HEK293 (cell line): ENCODE data around the gene GRAMD1B.
A peak's percentile ranks its signal among the peaks of the same experiment; 100 is the strongest.

Experiments used
- CTCF ChIA-PET: fragments of 350-600 bp; formaldehyde crosslinking; extraction: SDS; loops from one replicate; lab custom pipeline; 2021; ENCODE audit warnings: antibody characterized with exemption; lab: Yijun Ruan, JAX
- POLR2A ChIA-PET: fragments of 300-600 bp; formaldehyde crosslinking; extraction: SDS; loops from one replicate; lab custom pipeline; 2020; ENCODE audit warnings: antibody characterized with exemption, inconsistent platforms; lab: Yijun Ruan, JAX
- H3K27ac ChIP-seq: fragments of 200-500 bp; sonication (Bioruptor generic); 2 replicates; pipeline ENCODE4 v1.5.1; 2014; ENCODE audit warnings: low read depth, low read length, control low read depth, inconsistent platforms; ENCODE audit errors: extremely low read depth
- H3K36me3 ChIP-seq, 2 experiments: fragments of 200-500 bp in 1 of 2; sonication (Bioruptor generic) in 1 of 2; 1 replicate in 1 of 2; 2 replicates in 1 of 2; pipeline ENCODE4 v1.5.1; 2014 to 2017; ENCODE audit warnings: inconsistent platforms in 2 of 2, low read length in 2 of 2; ENCODE audit not compliant: control insufficient read depth in 2 of 2, insufficient read depth in 1 of 2
- H3K4me1 ChIP-seq: fragments of 200-500 bp; sonication (Bioruptor generic); 2 replicates; pipeline ENCODE4 v1.5.1; 2014; ENCODE audit warnings: mild to moderate bottlenecking, low read length, inconsistent platforms; ENCODE audit not compliant: control insufficient read depth, insufficient read depth
- H3K4me3 ChIP-seq: 2 replicates; pipeline ENCODE4 v1.5.1; 2011; ENCODE audit warnings: low read depth, mild to moderate bottlenecking, control low read depth, low read length, moderate library complexity
- H3K9me3 ChIP-seq: fragments of 200-500 bp; sonication (Bioruptor generic); 2 replicates; pipeline ENCODE4 v1.5.1; 2014; ENCODE audit warnings: low read depth, low read length, inconsistent platforms; ENCODE audit not compliant: control insufficient read depth, insufficient read depth
- CTCF ChIP-seq: fragments of 450-650 bp; formaldehyde crosslinking; IDR thresholded peaks from 2 replicates; pipeline ENCODE4 v1.5.1; 2016; ENCODE audit warnings: missing biosample characterization, missing genetic modification characterization
- INSM2 ChIP-seq: fragments of 450-650 bp; formaldehyde crosslinking; IDR thresholded peaks from 2 replicates; pipeline ENCODE4 v1.5.1; 2016; ENCODE audit warnings: missing biosample characterization, missing genetic modification characterization
- SETDB1 ChIP-seq: IDR thresholded peaks from one replicate; pipeline ENCODE4 v1.6.1; 2017; ENCODE audit warnings: mild to moderate bottlenecking, low read length, moderate library complexity, mixed read lengths; ENCODE audit not compliant: insufficient read length
- ZBTB11 ChIP-seq: fragments of 450-650 bp; formaldehyde crosslinking; conservative IDR thresholded peaks from 2 replicates; pipeline ENCODE4 v1.5.1; 2016; ENCODE audit warnings: low read depth, missing biosample characterization, missing genetic modification characterization
- ZBTB17 ChIP-seq: fragments of 450-650 bp; formaldehyde crosslinking; IDR thresholded peaks from 2 replicates; pipeline ENCODE4 v1.5.1; 2016; ENCODE audit warnings: missing biosample characterization, missing genetic modification characterization
- ZBTB20 ChIP-seq: fragments of 450-650 bp; formaldehyde crosslinking; IDR thresholded peaks from 2 replicates; pipeline ENCODE4 v1.5.1; 2016; ENCODE audit warnings: missing biosample characterization, missing genetic modification characterization
- ZBTB26 ChIP-seq: fragments of 450-650 bp; formaldehyde crosslinking; optimal IDR thresholded peaks from 2 replicates; pipeline ENCODE3; 2016; ENCODE audit warnings: missing biosample characterization, mild to moderate bottlenecking, missing genetic modification characterization
- ZNF280D ChIP-seq: fragments of 450-650 bp; formaldehyde crosslinking; IDR thresholded peaks from 2 replicates; pipeline ENCODE4 v1.5.1; 2016; ENCODE audit warnings: missing biosample characterization, missing genetic modification characterization
- ZNF354C ChIP-seq: fragments of 450-650 bp; formaldehyde crosslinking; IDR thresholded peaks from 2 replicates; pipeline ENCODE4 v1.5.1; 2016; ENCODE audit warnings: missing biosample characterization, missing genetic modification characterization, low read depth, borderline replicate concordance
- ZNF600 ChIP-seq: fragments of 450-650 bp; formaldehyde crosslinking; IDR thresholded peaks from 2 replicates; pipeline ENCODE4 v1.5.1; 2016; ENCODE audit warnings: missing biosample characterization, missing genetic modification characterization
- ZNF654 ChIP-seq: fragments of 450-650 bp; formaldehyde crosslinking; IDR thresholded peaks from 2 replicates; pipeline ENCODE4 v1.5.1; 2016; ENCODE audit warnings: low read depth, missing biosample characterization, missing genetic modification characterization
- ZNF701 ChIP-seq: fragments of 450-650 bp; formaldehyde crosslinking; IDR thresholded peaks from 2 replicates; pipeline ENCODE4 v1.5.1; 2016; ENCODE audit warnings: missing biosample characterization, missing genetic modification characterization

The GRAMD1B gene

GRCh38 chr11:123576501-123576900, 146.4 kb downstream of the GRAMD1B start (continued):
- no peak for TF ChIP-seq ZNF280D (tag by site-specific recombination)

- Histone ChIP-seq H3K9me3 (no peaks in the 10 kb centered on the region), H3K4me3 (no peak overlapping the region), H3K36me3 (no peaks in the 10 kb centered on the region), H3K4me1 (no peaks in the 10 kb centered on the region), H3K27ac (no peak overlapping the region)
- ChIA-PET POLR2A (no interaction called here), CTCF (interaction anchor here (0.6 to 2.1 kb wide), 35 partner anchors 9 to 479 kb away, joined by 3 to 16 read pairs (median 4); no protein-coding TSS in a partner anchor)
- TF ChIP-seq ZNF701 (no peak), CTCF (tag by site-specific recombination) (peak; percentile 69), ZNF654 (peak; percentile 55), INSM2 (tag by site-specific recombination) (no peak)
Observed at GRCh38 chr11:123577081-123577598, 147.1 kb downstream of the GRAMD1B start.

GRCh38 chr11:123578778-123579481, 148.9 kb downstream of the GRAMD1B start:
- Histone ChIP-seq H3K4me3 (no peak overlapping the region), H3K27ac (no peak overlapping the region), H3K4me1 (no peaks in the 10 kb centered on the region), H3K36me3 (no peaks in the 10 kb centered on the region), H3K9me3 (no peaks in the 10 kb centered on the region)
- CTCF ChIA-PET: interaction anchor here (0.5 to 5.7 kb wide), 4 partner anchors 13 to 452 kb away, joined by 3 to 50 read pairs (median 6); no protein-coding TSS in a partner anchor
- no peak for TF ChIP-seq ZBTB17 (tag by site-specific recombination)
- no peak for TF ChIP-seq ZBTB11 (tag by site-specific recombination)
- TF ChIP-seq INSM2 (tag by site-specific recombination): no peak
- TF ChIP-seq SETDB1: no peak
- no peak for TF ChIP-seq ZBTB26 (tag by site-specific recombination)
- no peak for TF ChIP-seq ZNF600 (tag by site-specific recombination)
- no peak for TF ChIP-seq ZBTB20 (tag by site-specific recombination)
- TF ChIP-seq ZNF354C (tag by site-specific recombination): no peak
- POLR2A ChIA-PET: no interaction called here
